Gastrocnemius medialis (tissue), 4 donors: ENCODE measurements around the gene FBXL13. TPM values are rescaled to one million over a fixed set of nuclear protein-coding genes. Genes with fewer than 3 reads are reported as not detected.
A peak's percentile ranks its signal among the peaks of the same experiment; 100 is the strongest.

Experiments used
- ATAC-seq, 2 donors: fragments of 150-250 bp; one replicate each; pipeline ENCODE4 v1.9.1; 2016
- DNase-seq, 2 donors: peaks; one replicate each; pipeline ENCODE4 v3.0.0-alpha.2; 2019
- H3K27ac ChIP-seq, 4 donors: fragments of 200-600 bp; sonication (generic); 1 replicate in 1 of 4; 2 replicates in 3 of 4; pipeline ENCODE4 v1.5.1; 2016 to 2018; ENCODE audit warnings: mild to moderate bottlenecking in 2 of 4, moderate library complexity in 1 of 4
- H3K27me3 ChIP-seq, 3 donors: fragments of 200-600 bp; sonication (generic) in 2 of 3; 1 replicate in 1 of 3; 2 replicates in 2 of 3; pipeline versions ENCODE4 v1.5.1 to v1.6.0; 2016 to 2019; ENCODE audit warnings: mild to moderate bottlenecking in 1 of 3, moderate library complexity in 1 of 3
- H3K36me3 ChIP-seq, 2 donors: fragments of 200-600 bp; sonication (generic) in 1 of 2; one replicate each; pipeline ENCODE4 v1.5.1; 2017 to 2018
- H3K4me1 ChIP-seq, 2 donors: fragments of 200-600 bp; sonication (generic) in 1 of 2; one replicate each; pipeline ENCODE4 v1.5.1; 2016 to 2017; ENCODE audit warnings: mild to moderate bottlenecking in 2 of 2
- H3K4me3 ChIP-seq, 4 donors: fragments of 200-600 bp; sonication (generic) in 3 of 4; 1 replicate in 1 of 4; 2 replicates in 3 of 4; pipeline ENCODE4 v1.5.1; 2016 to 2019; ENCODE audit warnings: mild to moderate bottlenecking in 2 of 4
- H3K9me3 ChIP-seq, 3 donors: fragments of 200-600 bp; sonication (generic) in 2 of 3; 1 replicate in 1 of 3; 2 replicates in 2 of 3; pipeline ENCODE4 v1.5.1; 2016 to 2019
- POLR2A ChIP-seq, 2 donors: fragments of 450-650 bp; IDR thresholded peaks; one replicate each; pipeline ENCODE4 v1.6.1; 2017; ENCODE audit warnings: antibody characterized with exemption in 2 of 2, mild to moderate bottlenecking in 2 of 2, moderate library complexity in 2 of 2
- in situ Hi-C, 4 donors: fragments of 200-750 bp; cut with MboI; loops; one replicate each; pipeline versions ENCODE4 v1.15.0 to v1.8.0; 2017; ENCODE audit warnings: low sequenced_read_pairs in 4 of 4
- intact Hi-C: fragments of 100-400 bp; cut with DNase I; formaldehyde crosslinking; loops from one replicate; pipeline ENCODE4 v1.15.1; 2023; ENCODE audit warnings: low total_unique reads
- total RNA-seq, 4 donors: library from RNA; depleted of rRNA; stranded (reverse); fragments of >200 nt; gene quantifications; one replicate each; pipeline versions ENCODE4 v1.1.0 to v1.2.3, GENCODE V29; 2016
- TF ChIP-seq, protein P1 (sequence below), 5 experiments: fragments of 450-650 bp in 3 of 5; fragments of 200-600 bp in 2 of 5; sonication (generic) in 2 of 5; IDR thresholded peaks in 4 of 5; conservative IDR thresholded peaks in 1 of 5; 1 replicate in 4 of 5; 2 replicates in 1 of 5; pipeline ENCODE4 v1.5.1; 2016 to 2019; ENCODE audit warnings: antibody characterized with exemption in 5 of 5, mild to moderate bottlenecking in 3 of 5, moderate library complexity in 3 of 5

FBXL13 gene
- total RNA-seq, 4 donors from 2014 or later: 0.26 TPM; not detected in 3

DNA sequence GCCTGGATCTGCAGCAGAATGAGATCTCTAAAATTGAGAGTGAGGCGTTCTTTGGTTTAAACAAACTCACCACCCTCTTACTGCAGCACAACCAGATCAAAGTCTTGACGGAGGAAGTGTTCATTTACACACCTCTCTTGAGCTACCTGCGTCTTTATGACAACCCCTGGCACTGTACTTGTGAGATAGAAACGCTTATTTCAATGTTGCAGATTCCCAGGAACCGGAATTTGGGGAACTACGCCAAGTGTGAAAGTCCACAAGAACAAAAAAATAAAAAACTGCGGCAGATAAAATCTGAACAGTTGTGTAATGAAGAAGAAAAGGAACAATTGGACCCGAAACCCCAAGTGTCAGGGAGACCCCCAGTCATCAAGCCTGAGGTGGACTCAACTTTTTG is 140.4 kb downstream of the FBXL13 start:
- Histone ChIP-seq H3K27ac (no peak overlapping the region), H3K4me3 (no peak overlapping the region), H3K9me3 (no peaks in the 10 kb centered on the region), H3K36me3 (no peaks in the 10 kb centered on the region), H3K4me1 (peaks cover 5 to 8% of the 10 kb centered on the region in 2 donors), H3K27me3 (no peaks in the 10 kb centered on the region)
- in situ Hi-C loops: no loop called here
- TF ChIP-seq, protein P1, sequence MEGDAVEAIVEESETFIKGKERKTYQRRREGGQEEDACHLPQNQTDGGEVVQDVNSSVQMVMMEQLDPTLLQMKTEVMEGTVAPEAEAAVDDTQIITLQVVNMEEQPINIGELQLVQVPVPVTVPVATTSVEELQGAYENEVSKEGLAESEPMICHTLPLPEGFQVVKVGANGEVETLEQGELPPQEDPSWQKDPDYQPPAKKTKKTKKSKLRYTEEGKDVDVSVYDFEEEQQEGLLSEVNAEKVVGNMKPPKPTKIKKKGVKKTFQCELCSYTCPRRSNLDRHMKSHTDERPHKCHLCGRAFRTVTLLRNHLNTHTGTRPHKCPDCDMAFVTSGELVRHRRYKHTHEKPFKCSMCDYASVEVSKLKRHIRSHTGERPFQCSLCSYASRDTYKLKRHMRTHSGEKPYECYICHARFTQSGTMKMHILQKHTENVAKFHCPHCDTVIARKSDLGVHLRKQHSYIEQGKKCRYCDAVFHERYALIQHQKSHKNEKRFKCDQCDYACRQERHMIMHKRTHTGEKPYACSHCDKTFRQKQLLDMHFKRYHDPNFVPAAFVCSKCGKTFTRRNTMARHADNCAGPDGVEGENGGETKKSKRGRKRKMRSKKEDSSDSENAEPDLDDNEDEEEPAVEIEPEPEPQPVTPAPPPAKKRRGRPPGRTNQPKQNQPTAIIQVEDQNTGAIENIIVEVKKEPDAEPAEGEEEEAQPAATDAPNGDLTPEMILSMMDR (IDR thresholded peaks at IDR 0.05 in 4 of 5, conservative IDR thresholded peaks at IDR 0.05 in 1 of 5): no peak
- no peak for TF ChIP-seq POLR2A (IDR thresholded peaks at IDR 0.05)
- ATAC-seq (no peak), DNase-seq (no peak)
- intact Hi-C loops: no loop called here

DNA sequence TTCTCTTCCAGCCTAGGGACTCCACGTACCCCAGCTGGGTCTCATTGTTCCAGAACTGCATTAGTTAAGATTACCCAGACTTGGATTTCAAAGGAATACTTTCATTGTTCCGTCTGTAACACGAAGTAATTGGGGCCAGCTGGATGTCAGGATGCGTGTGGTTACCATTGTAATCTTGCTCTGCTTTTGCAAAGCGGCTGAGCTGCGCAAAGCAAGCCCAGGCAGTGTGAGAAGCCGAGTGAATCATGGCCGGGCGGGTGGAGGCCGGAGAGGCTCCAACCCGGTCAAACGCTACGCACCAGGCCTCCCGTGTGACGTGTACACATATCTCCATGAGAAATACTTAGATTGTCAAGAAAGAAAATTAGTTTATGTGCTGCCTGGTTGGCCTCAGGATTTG is 140.8 kb downstream of the FBXL13 start:
- Histone ChIP-seq H3K9me3 (no peaks in the 10 kb centered on the region), H3K4me3 (no peak overlapping the region), H3K27me3 (no peaks in the 10 kb centered on the region), H3K36me3 (no peaks in the 10 kb centered on the region), H3K4me1 (peaks cover 5 to 7% of the 10 kb centered on the region in 2 donors), H3K27ac (no peak overlapping the region)
- intact Hi-C loops: no loop called here
- in situ Hi-C loops: no loop called here
- ATAC-seq (peak in 1 of 2 donors; percentile 47), DNase-seq (peak in 1 of 2 donors; percentile 17)
- TF ChIP-seq, protein P1 (IDR thresholded peaks at IDR 0.05 in 4 of 5, conservative IDR thresholded peaks at IDR 0.05 in 1 of 5): no peak
- TF ChIP-seq POLR2A (IDR thresholded peaks at IDR 0.05): no peak

DNA sequence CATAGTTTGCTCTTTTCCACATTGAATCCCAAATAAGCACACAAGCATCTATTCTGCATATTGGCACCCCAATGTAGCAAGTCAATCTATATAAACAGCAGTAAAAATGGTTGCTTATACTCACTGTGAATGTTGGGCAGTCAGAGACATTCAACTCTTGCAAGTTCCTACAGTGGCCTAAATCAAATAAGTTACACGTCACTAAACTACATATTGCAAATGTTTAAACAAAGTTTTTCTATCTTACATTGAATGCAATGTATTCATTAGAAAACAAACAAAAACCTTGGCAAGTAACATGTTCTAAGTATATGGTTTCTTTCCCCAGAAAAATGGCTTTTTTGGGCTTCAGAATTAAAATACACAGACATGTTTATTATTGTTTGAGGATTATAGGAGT is 142.8 kb downstream of the FBXL13 start:
- ATAC-seq: no peak
- H3K27me3 ChIP-seq: no peaks in the 10 kb centered on the region

DNA sequence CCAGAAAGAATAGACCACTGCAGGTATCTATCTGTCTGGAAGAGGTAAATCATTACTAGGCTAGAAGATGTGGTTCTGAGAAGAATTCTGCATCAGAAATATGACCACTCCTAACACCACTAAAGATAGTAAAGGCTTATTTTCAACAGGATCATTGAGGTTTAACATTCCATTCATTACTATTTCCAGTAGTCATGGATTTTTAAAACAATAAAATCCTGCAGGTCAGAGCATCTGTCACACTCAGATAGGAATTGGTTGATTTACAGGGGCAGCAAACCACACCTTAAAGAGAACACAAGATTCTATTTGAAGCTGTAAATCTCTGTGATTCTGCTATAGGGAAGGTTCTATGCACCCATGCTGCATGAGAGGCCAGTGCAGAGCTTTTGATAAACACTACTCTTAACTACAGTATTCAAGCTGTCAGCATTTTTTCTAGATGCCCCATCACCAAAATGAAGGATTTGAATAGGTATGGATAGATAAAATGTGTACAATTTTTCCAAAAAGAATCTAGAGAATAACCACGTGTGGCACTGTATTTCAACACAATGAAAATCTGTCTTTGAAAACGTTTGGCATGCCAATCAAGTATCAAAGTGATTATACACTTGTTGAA is 147.2 kb downstream of the FBXL13 start:
- DNase-seq: no peak
- H3K27ac ChIP-seq: no peak overlapping the region
- in situ Hi-C loops: no loop called here
- no peak overlapping the region for H3K4me3 ChIP-seq
- H3K4me1 ChIP-seq: no peaks in the 10 kb centered on the region
- no peak for ATAC-seq
- no peaks in the 10 kb centered on the region for H3K36me3 ChIP-seq
- no peaks in the 10 kb centered on the region for H3K9me3 ChIP-seq
- intact Hi-C loops: no loop called here
- TF ChIP-seq POLR2A (IDR thresholded peaks at IDR 0.05): no peak
- TF ChIP-seq, protein P1 (IDR thresholded peaks at IDR 0.05 in 4 of 5, conservative IDR thresholded peaks at IDR 0.05 in 1 of 5): no peak
- no peaks in the 10 kb centered on the region for H3K27me3 ChIP-seq

More for the DNA sequence above, 142.8 kb downstream of the FBXL13 start:
- Histone ChIP-seq H3K9me3 (no peaks in the 10 kb centered on the region), H3K36me3 (no peaks in the 10 kb centered on the region), H3K4me1 (no peaks in the 10 kb centered on the region), H3K27ac (no peak overlapping the region), H3K4me3 (no peak overlapping the region)
- no peak for DNase-seq
- intact Hi-C loops: no loop called here
- in situ Hi-C loops: no loop called here
- TF ChIP-seq POLR2A (IDR thresholded peaks at IDR 0.05): no peak
- TF ChIP-seq, protein P1 (IDR thresholded peaks at IDR 0.05 in 4 of 5, conservative IDR thresholded peaks at IDR 0.05 in 1 of 5): no peak

DNA sequence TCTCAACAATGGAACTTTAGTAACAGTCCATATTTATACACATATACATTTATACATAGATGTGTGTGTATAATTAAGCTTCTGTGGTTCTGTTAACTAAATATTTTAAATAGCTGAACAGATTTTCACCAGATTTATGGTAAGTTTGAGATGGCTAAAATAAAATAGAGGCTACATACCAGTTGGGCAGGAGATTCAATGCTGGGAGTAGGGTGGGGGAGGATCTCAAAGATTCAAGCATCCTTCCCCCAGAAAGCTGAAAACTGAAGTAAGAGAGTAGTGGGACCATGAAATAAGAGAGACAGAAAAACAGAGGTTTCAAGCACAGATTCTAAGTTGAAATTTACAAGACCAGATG is 147.8 kb downstream of the FBXL13 start:
- TF ChIP-seq, protein P1 (IDR thresholded peaks at IDR 0.05 in 4 of 5, conservative IDR thresholded peaks at IDR 0.05 in 1 of 5): no peak
- TF ChIP-seq POLR2A (IDR thresholded peaks at IDR 0.05): no peak
- in situ Hi-C loops: no loop called here

More for the DNA sequence above, 147.8 kb downstream of the FBXL13 start:
- Histone ChIP-seq H3K27ac (no peak overlapping the region), H3K27me3 (no peaks in the 10 kb centered on the region), H3K4me1 (no peaks in the 10 kb centered on the region), H3K36me3 (no peaks in the 10 kb centered on the region), H3K4me3 (no peak overlapping the region), H3K9me3 (no peaks in the 10 kb centered on the region)
- intact Hi-C loops: no loop called here
- ATAC-seq (no peak), DNase-seq (no peak)
